HG03064 (cell line): ENCODE data around the gene ETV1.

ENCODE experiments used
- ATAC-seq: cut with Tn5 transposase; IDR thresholded peaks from one replicate; pipeline ENCODE4 v1.9.1; 2021; ENCODE audit warnings: low read depth; ENCODE audit not compliant: unreplicated experiment

Gene ETV1

GRCh38 chr7:13890793-13891192, 98.7 kb downstream of the ETV1 start:
- ATAC-seq = no peak

- no peak for ATAC-seq
Observed at GRCh38 chr7:13886356-13886755, 103.1 kb downstream of the ETV1 start.

GRCh38 chr7:13882051-13882450, 107.4 kb downstream of the ETV1 start:
- no peak for ATAC-seq

GRCh38 chr7:13880789-13881188, 108.7 kb downstream of the ETV1 start:
- no peak for ATAC-seq

- no peak for ATAC-seq
Observed at GRCh38 chr7:13879994-13880686, 109.3 kb downstream of the ETV1 start.

GRCh38 chr7:13879143-13879542, 110.3 kb downstream of the ETV1 start:
- ATAC-seq = no peak

GRCh38 chr7:13878154-13878553, 111.3 kb downstream of the ETV1 start:
- ATAC-seq = no peak

GRCh38 chr7:13875496-13876074, 113.9 kb downstream of the ETV1 start:
- no peak for ATAC-seq

- no peak for ATAC-seq
Observed at GRCh38 chr7:13874783-13875182, 114.7 kb downstream of the ETV1 start.

- ATAC-seq = no peak
Observed at GRCh38 chr7:13872709-13873108, 116.8 kb downstream of the ETV1 start.

- ATAC-seq = no peak
Observed at GRCh38 chr7:13871008-13871407, 118.5 kb downstream of the ETV1 start.

GRCh38 chr7:13860734-13861133, 128.7 kb downstream of the ETV1 start:
- no peak for ATAC-seq

- no peak for ATAC-seq
Observed at GRCh38 chr7:13856012-13856411, 133.5 kb downstream of the ETV1 start.

- no peak for ATAC-seq
Observed at GRCh38 chr7:13852281-13852968, 137.0 kb downstream of the ETV1 start.

GRCh38 chr7:13851736-13852135, 137.7 kb downstream of the ETV1 start:
- no peak for ATAC-seq

GRCh38 chr7:13850185-13850752, 139.2 kb downstream of the ETV1 start:
- peak; percentile 100 for ATAC-seq

- no peak for ATAC-seq
Observed at GRCh38 chr7:13849163-13849892, 140.1 kb downstream of the ETV1 start.

- ATAC-seq = no peak
Observed at GRCh38 chr7:13848681-13849131, 140.8 kb downstream of the ETV1 start.

- no peak for ATAC-seq
Observed at GRCh38 chr7:13846386-13846785, 143.1 kb downstream of the ETV1 start.

GRCh38 chr7:13845601-13846000, 143.9 kb downstream of the ETV1 start:
- ATAC-seq = no peak

GRCh38 chr7:13844954-13845353, 144.5 kb downstream of the ETV1 start:
- ATAC-seq = no peak
